SK-N-SH treated with all-trans-retinoic acid at 6 μM for 48 hours (cell line): Measurements from ENCODE around the gene IL12B.

Experiments used
- ATAC-seq: fragments of 200-7000 bp; cut with Tn5 transposase; 3 replicates; pipeline ENCODE4 v1.9.1; 2020; ENCODE audit warnings: mild to moderate bottlenecking, moderate library complexity
- ARNTL ChIP-seq: fragments of 450-650 bp; formaldehyde crosslinking; IDR thresholded peaks from 2 replicates; pipeline ENCODE4 v1.5.0; 2020; ENCODE audit warnings: low read depth, mild to moderate bottlenecking, moderate library complexity, borderline replicate concordance
- BACH2 ChIP-seq: fragments of 250-450 bp; sonication (Bioruptor Pico); IDR thresholded peaks from 2 replicates; pipeline ENCODE4 v1.9.0; 2021; ENCODE audit warnings: mild to moderate bottlenecking, borderline replicate concordance
- CSDC2 ChIP-seq: fragments of 250-450 bp; sonication (Bioruptor Pico); IDR thresholded peaks from 2 replicates; pipeline ENCODE4 v1.5.0; 2020; ENCODE audit warnings: mild to moderate bottlenecking, moderate library complexity
- ESRRG ChIP-seq: fragments of 250-450 bp; sonication (Bioruptor Pico); IDR thresholded peaks from 2 replicates; pipeline ENCODE4 v1.6.1; 2021; ENCODE audit warnings: mild to moderate bottlenecking
- GLIS3 ChIP-seq: fragments of 250-450 bp; sonication (Bioruptor Pico); IDR thresholded peaks from 2 replicates; pipeline ENCODE4 v1.5.0; 2020; ENCODE audit warnings: mild to moderate bottlenecking, moderate library complexity
- ISL1 ChIP-seq: fragments of 250-450 bp; sonication (Bioruptor Pico); IDR thresholded peaks from 2 replicates; pipeline ENCODE4 v2.1.2; 2022; ENCODE audit warnings: mild to moderate bottlenecking, moderate library complexity
- OSR1 ChIP-seq: fragments of 250-450 bp; sonication (Bioruptor Pico); IDR thresholded peaks from 2 replicates; pipeline ENCODE4 v1.8.0; 2022; ENCODE audit warnings: moderate library complexity, mild to moderate bottlenecking, inconsistent platforms
- PPARA ChIP-seq: fragments of 250-450 bp; sonication (Bioruptor Pico); IDR thresholded peaks from 2 replicates; pipeline ENCODE4 v1.5.0; 2020; ENCODE audit warnings: mild to moderate bottlenecking, borderline replicate concordance
- RARB ChIP-seq: fragments of 250-450 bp; sonication (Bioruptor Pico); IDR thresholded peaks from 2 replicates; pipeline ENCODE4 v1.8.0; 2021; ENCODE audit warnings: mild to moderate bottlenecking, moderate library complexity
- SNAI2 ChIP-seq: fragments of 250-450 bp; sonication (Bioruptor Pico); IDR thresholded peaks from 2 replicates; pipeline ENCODE4 v1.5.0; 2020; ENCODE audit warnings: mild to moderate bottlenecking, moderate library complexity
- TCF4 ChIP-seq: fragments of 250-450 bp; sonication (Bioruptor Pico); IDR thresholded peaks from 2 replicates; pipeline ENCODE4 v1.8.0; 2021; ENCODE audit warnings: mild to moderate bottlenecking, moderate library complexity, borderline replicate concordance
- ZC3H10 ChIP-seq: fragments of 250-450 bp; sonication (Bioruptor Pico); IDR thresholded peaks from 2 replicates; pipeline ENCODE4 v1.5.1; 2021; ENCODE audit warnings: mild to moderate bottlenecking, moderate library complexity
- ZFP3 ChIP-seq: fragments of 250-450 bp; sonication (Bioruptor Pico); IDR thresholded peaks from 2 replicates; pipeline ENCODE4 v1.5.0; 2020; ENCODE audit warnings: mild to moderate bottlenecking, moderate library complexity
- ZFP30 ChIP-seq: fragments of 450-650 bp; formaldehyde crosslinking; IDR thresholded peaks from 2 replicates; pipeline ENCODE4 v1.5.0; 2022; ENCODE audit warnings: mild to moderate bottlenecking, moderate library complexity
- ZNF565 ChIP-seq: fragments of 450-650 bp; formaldehyde crosslinking; conservative IDR thresholded peaks from 2 replicates; pipeline ENCODE4 v1.5.0; 2020; ENCODE audit warnings: low read depth, mild to moderate bottlenecking, moderate library complexity
- ZNF70 ChIP-seq: fragments of 450-650 bp; formaldehyde crosslinking; IDR thresholded peaks from 2 replicates; pipeline ENCODE4 v1.5.0; 2020; ENCODE audit warnings: mild to moderate bottlenecking, moderate library complexity
- TF ChIP-seq, protein P1 (sequence below): fragments of 250-450 bp; sonication (Bioruptor Pico); IDR thresholded peaks from 2 replicates; pipeline ENCODE4 v1.8.0; 2020; ENCODE audit warnings: mild to moderate bottlenecking, moderate library complexity, borderline replicate concordance
- TF ChIP-seq, protein P2 (sequence below): fragments of 250-450 bp; sonication (Bioruptor Pico); IDR thresholded peaks from 2 replicates; pipeline ENCODE4 v1.5.1; 2020; ENCODE audit warnings: low read depth, mild to moderate bottlenecking, moderate library complexity
- TF ChIP-seq, protein P3 (sequence below): fragments of 250-450 bp; sonication (Bioruptor Pico); IDR thresholded peaks from 2 replicates; pipeline ENCODE4 v1.5.1; 2021; ENCODE audit warnings: mild to moderate bottlenecking, moderate library complexity

The IL12B gene

DNA sequence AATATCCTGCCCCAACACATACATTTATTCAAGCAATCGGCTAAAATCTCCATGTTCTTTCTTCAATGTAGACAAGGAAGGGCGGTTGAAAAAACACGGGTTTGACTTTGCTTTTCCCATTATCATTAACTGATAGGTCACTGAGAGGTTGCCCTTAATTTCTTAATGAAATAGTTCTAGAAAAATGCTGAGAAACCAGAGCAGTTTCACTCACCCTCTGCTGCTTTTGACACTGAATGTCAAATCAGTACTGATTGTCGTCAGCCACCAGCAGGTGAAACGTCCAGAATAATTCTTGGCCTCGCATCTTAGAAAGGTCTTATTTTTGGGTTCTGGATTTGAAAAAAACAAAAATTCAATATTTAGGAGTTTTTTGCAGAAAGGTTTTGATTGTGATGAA lies 8.1 kb downstream of the IL12B start (continued):
- TF ChIP-seq SNAI2 (CRISPR knock-in tag): no peak
- TF ChIP-seq, protein P1, sequence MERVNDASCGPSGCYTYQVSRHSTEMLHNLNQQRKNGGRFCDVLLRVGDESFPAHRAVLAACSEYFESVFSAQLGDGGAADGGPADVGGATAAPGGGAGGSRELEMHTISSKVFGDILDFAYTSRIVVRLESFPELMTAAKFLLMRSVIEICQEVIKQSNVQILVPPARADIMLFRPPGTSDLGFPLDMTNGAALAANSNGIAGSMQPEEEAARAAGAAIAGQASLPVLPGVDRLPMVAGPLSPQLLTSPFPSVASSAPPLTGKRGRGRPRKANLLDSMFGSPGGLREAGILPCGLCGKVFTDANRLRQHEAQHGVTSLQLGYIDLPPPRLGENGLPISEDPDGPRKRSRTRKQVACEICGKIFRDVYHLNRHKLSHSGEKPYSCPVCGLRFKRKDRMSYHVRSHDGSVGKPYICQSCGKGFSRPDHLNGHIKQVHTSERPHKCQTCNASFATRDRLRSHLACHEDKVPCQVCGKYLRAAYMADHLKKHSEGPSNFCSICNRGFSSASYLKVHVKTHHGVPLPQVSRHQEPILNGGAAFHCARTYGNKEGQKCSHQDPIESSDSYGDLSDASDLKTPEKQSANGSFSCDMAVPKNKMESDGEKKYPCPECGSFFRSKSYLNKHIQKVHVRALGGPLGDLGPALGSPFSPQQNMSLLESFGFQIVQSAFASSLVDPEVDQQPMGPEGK (CRISPR knock-in tag): no peak
- no peak for TF ChIP-seq ZFP3 (CRISPR knock-in tag)
- TF ChIP-seq ZNF70 (CRISPR knock-in tag): no peak
- TF ChIP-seq CSDC2 (CRISPR knock-in tag): no peak

DNA sequence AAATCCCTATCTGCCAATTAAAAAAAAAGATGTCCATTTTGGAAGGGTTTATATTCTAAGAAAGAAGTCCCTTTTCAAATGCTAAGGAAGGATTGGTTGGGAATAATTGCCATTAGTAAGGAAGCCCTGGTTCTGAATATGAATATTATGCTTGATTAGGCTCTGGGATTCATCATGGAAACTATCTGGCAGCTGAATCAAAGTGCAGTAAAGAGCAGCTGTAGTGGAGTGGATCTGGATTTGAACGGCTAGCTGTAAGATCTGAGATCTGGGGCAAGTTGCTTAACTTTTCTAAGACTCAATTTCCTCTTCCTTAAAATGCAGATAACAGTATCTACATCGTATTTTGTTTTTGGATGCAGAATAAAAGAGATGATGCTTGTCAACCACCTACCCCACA lies 10.5 kb downstream of the IL12B start:
- TF ChIP-seq TCF4: peak; percentile 76; the same call in 1 of the 2 replicates
- TF ChIP-seq ISL1 (CRISPR knock-in tag): 0 out of 2 replicates have a peak, but pooled peaks have one; percentile 19
- TF ChIP-seq BACH2 (CRISPR knock-in tag): no peak
- TF ChIP-seq ZFP3 (CRISPR knock-in tag): no peak
- ATAC-seq: no peak

DNA sequence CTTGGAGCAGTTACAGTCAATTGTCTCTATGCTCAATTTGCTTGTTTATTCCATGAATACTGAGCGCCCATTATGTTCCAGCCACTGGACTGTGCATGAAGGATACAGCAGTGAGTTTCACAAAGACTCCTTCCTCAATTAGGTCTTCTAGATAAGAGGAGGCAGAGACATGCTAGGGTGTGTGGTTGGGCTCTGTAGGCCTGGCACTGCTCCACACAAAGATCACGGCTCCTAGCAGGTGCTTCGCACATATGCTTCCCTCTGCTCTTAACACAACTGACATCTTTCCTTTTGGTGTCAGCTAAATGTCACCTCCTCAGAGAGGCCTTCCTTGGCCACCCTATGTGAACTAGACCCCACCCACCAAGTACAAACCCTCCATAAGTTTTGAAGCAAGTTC lies 10.9 kb downstream of the IL12B start:
- no peak for TF ChIP-seq CSDC2 (CRISPR knock-in tag)

DNA sequence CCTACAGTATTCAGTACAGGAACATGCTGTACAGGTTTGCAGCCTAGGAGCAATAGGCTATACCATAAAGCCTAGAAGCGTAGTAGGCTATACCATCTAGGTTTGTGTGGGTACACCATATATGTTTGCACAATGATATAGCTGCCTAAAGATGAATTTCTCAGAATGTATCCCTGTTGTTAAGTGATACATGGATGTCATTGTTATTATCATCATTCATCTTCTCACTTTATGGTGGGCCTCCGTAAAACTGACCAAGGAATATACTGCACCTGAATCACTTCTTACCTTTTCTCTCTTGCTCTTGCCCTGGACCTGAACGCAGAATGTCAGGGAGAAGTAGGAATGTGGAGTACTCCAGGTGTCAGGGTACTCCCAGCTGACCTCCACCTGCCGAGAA lies 11.8 kb downstream of the IL12B start:
- no peak for ATAC-seq
- no peak for TF ChIP-seq BACH2 (CRISPR knock-in tag)
- no peak for TF ChIP-seq SNAI2 (CRISPR knock-in tag)
- TF ChIP-seq, protein P1 (CRISPR knock-in tag): no peak
- no peak for TF ChIP-seq GLIS3 (CRISPR knock-in tag)
- TF ChIP-seq ARNTL: no peak
- TF ChIP-seq ZC3H10 (CRISPR knock-in tag): no peak
- no peak for TF ChIP-seq OSR1 (CRISPR knock-in tag)
- TF ChIP-seq, protein P2, sequence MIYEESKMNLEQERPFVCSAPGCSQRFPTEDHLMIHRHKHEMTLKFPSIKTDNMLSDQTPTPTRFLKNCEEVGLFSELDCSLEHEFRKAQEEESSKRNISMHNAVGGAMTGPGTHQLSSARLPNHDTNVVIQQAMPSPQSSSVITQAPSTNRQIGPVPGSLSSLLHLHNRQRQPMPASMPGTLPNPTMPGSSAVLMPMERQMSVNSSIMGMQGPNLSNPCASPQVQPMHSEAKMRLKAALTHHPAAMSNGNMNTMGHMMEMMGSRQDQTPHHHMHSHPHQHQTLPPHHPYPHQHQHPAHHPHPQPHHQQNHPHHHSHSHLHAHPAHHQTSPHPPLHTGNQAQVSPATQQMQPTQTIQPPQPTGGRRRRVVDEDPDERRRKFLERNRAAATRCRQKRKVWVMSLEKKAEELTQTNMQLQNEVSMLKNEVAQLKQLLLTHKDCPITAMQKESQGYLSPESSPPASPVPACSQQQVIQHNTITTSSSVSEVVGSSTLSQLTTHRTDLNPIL: no peak

More for the DNA sequence above, 10.9 kb downstream of the IL12B start:
- no peak for ATAC-seq

DNA sequence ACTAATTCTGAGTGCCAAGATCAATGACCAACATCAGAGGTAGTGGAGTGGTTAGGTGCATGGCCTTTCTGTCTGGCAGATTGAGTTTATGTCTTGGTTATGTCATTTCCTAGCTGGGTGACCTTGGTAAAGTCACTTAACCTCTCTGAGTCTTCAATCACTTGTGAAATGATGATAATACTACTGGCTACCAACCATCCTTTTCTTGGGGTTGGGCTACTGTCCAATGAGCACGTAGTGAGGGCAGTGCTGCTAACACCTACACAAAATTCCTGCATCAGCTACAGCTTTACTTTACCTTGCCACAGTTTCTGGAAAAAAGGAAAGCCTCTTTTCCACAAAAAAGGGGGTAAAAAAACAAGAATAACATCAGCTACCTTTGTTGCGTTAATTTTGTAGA lies 12.4 kb downstream of the IL12B start:
- TF ChIP-seq ZNF565 (CRISPR knock-in tag) (no peak), PPARA (CRISPR knock-in tag) (no peak), TCF4 (no peak), ZNF70 (CRISPR knock-in tag) (no peak), ZFP3 (CRISPR knock-in tag) (no peak), ESRRG (CRISPR knock-in tag) (no peak), ZFP30 (CRISPR knock-in tag) (no peak), ZC3H10 (CRISPR knock-in tag) (no peak), RARB (CRISPR knock-in tag) (no peak), BACH2 (CRISPR knock-in tag) (no peak), CSDC2 (CRISPR knock-in tag) (no peak), ARNTL (no peak), SNAI2 (CRISPR knock-in tag) (no peak)
- TF ChIP-seq, protein P1 (CRISPR knock-in tag): no peak
- TF ChIP-seq, protein P3, sequence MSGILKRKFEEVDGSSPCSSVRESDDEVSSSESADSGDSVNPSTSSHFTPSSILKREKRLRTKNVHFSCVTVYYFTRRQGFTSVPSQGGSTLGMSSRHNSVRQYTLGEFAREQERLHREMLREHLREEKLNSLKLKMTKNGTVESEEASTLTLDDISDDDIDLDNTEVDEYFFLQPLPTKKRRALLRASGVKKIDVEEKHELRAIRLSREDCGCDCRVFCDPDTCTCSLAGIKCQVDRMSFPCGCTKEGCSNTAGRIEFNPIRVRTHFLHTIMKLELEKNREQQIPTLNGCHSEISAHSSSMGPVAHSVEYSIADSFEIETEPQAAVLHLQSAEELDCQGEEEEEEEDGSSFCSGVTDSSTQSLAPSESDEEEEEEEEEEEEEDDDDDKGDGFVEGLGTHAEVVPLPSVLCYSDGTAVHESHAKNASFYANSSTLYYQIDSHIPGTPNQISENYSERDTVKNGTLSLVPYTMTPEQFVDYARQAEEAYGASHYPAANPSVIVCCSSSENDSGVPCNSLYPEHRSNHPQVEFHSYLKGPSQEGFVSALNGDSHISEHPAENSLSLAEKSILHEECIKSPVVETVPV (CRISPR knock-in tag): no peak
- no peak for ATAC-seq
